OCI-LY1 (cell line): Measurements from ENCODE around the gene IL36B.

Experiments used
- H2AFZ ChIP-seq: fragments of 200-600 bp; sonication (generic), shearing (Covaris generic); 2 replicates; pipeline ENCODE4 v1.6.0; 2014; ENCODE audit warnings: antibody characterized with exemption, mild to moderate bottlenecking, low read length
- H3F3A ChIP-seq: fragments of 200-600 bp; sonication (generic), shearing (Covaris generic); 2 replicates; pipeline ENCODE4 v1.6.0; 2014; ENCODE audit warnings: mild to moderate bottlenecking, antibody characterized with exemption, low read length, moderate library complexity; ENCODE audit not compliant: insufficient read depth
- H3K27ac ChIP-seq: fragments of 200-600 bp; sonication (generic); 2 replicates; pipeline ENCODE4 v1.5.1; 2014; ENCODE audit warnings: low read length, mixed run types, mild to moderate bottlenecking, low read depth; ENCODE audit not compliant: poor library complexity, severe bottlenecking
- H3K27me3 ChIP-seq: fragments of 200-600 bp; sonication (generic); 2 replicates; pipeline ENCODE4 v1.6.0; 2014; ENCODE audit warnings: antibody characterized with exemption, mild to moderate bottlenecking, low read length, moderate library complexity; ENCODE audit not compliant: insufficient read depth
- H3K36me3 ChIP-seq: fragments of 200-600 bp; sonication (generic); 2 replicates; pipeline ENCODE4 v1.6.1; 2014; ENCODE audit warnings: mild to moderate bottlenecking, antibody characterized with exemption, low read length, moderate library complexity, mixed read lengths; ENCODE audit not compliant: insufficient read depth
- H3K4me1 ChIP-seq: fragments of 200-600 bp; sonication (generic); 2 replicates; pipeline ENCODE4 v1.5.1; 2014; ENCODE audit warnings: mild to moderate bottlenecking, low read length, moderate library complexity; ENCODE audit not compliant: insufficient read depth, severe bottlenecking
- H3K4me2 ChIP-seq: fragments of 200-600 bp; sonication (generic), shearing (Covaris generic); 2 replicates; pipeline ENCODE4 v1.6.1; 2014; ENCODE audit warnings: low read length
- H3K4me3 ChIP-seq: fragments of 200-600 bp; sonication (generic); 2 replicates; pipeline ENCODE4 v1.5.1; 2014; ENCODE audit warnings: low read length, low read depth, mild to moderate bottlenecking, mixed read lengths; ENCODE audit not compliant: poor library complexity, severe bottlenecking
- H3K79me2 ChIP-seq: fragments of 200-600 bp; shearing (Covaris generic); 2 replicates; pipeline ENCODE4 v1.6.1; 2016; ENCODE audit warnings: mixed run types, low read length, mixed read lengths; ENCODE audit not compliant: insufficient read depth
- H3K9ac ChIP-seq: fragments of 200-600 bp; sonication (generic), shearing (Covaris generic); 2 replicates; pipeline ENCODE4 v1.6.1; 2014; ENCODE audit warnings: mild to moderate bottlenecking, low read length, mixed read lengths
- H3K9me2 ChIP-seq: fragments of 200-600 bp; sonication (generic), shearing (Covaris generic); 2 replicates; pipeline ENCODE4 v1.6.1; 2014; ENCODE audit warnings: low read depth, mild to moderate bottlenecking, low read length, mixed read lengths
- H3K9me3 ChIP-seq: fragments of 200-600 bp; shearing (Covaris generic); 2 replicates; pipeline ENCODE4 v1.6.1; 2014; ENCODE audit warnings: low read length, mixed read lengths
- H4K20me1 ChIP-seq: fragments of 200-600 bp; sonication (generic), shearing (Covaris generic); 2 replicates; pipeline ENCODE4 v1.6.0; 2016; ENCODE audit warnings: mild to moderate bottlenecking, low read length; ENCODE audit not compliant: insufficient read depth
- EZH2 ChIP-seq: fragments of 200-600 bp; sonication (generic), shearing (Covaris generic); IDR thresholded peaks from 2 replicates; pipeline ENCODE4 v1.8.0; 2017; ENCODE audit warnings: borderline replicate concordance, mixed run types, mild to moderate bottlenecking, antibody characterized with exemption, low read length, moderate library complexity, mixed read lengths
- TF ChIP-seq, protein P1 (sequence below): fragments of 200-600 bp; sonication (generic), shearing (Covaris generic); IDR thresholded peaks from 2 replicates; pipeline ENCODE4 v1.5.1; 2017; ENCODE audit warnings: mild to moderate bottlenecking, antibody characterized with exemption, low read length, moderate library complexity, mixed read lengths

Gene IL36B

GRCh38 chr2:113013336-113013661, 39.4 kb downstream of the IL36B start:
- no peaks in the 10 kb centered on the region for H3K9me3 ChIP-seq
- H4K20me1 ChIP-seq = no peaks in the 10 kb centered on the region
- H3K4me1 ChIP-seq = no peaks in the 10 kb centered on the region
- no peaks in the 10 kb centered on the region for H3K36me3 ChIP-seq
- no peak overlapping the region for H2AFZ ChIP-seq
- no peak overlapping the region for H3K27ac ChIP-seq
- no peaks in the 10 kb centered on the region for H3K9me2 ChIP-seq
- H3K79me2 ChIP-seq = no peaks in the 10 kb centered on the region
- no peak for TF ChIP-seq EZH2
- TF ChIP-seq, protein P1, sequence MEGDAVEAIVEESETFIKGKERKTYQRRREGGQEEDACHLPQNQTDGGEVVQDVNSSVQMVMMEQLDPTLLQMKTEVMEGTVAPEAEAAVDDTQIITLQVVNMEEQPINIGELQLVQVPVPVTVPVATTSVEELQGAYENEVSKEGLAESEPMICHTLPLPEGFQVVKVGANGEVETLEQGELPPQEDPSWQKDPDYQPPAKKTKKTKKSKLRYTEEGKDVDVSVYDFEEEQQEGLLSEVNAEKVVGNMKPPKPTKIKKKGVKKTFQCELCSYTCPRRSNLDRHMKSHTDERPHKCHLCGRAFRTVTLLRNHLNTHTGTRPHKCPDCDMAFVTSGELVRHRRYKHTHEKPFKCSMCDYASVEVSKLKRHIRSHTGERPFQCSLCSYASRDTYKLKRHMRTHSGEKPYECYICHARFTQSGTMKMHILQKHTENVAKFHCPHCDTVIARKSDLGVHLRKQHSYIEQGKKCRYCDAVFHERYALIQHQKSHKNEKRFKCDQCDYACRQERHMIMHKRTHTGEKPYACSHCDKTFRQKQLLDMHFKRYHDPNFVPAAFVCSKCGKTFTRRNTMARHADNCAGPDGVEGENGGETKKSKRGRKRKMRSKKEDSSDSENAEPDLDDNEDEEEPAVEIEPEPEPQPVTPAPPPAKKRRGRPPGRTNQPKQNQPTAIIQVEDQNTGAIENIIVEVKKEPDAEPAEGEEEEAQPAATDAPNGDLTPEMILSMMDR = no peak
- H3K4me3 ChIP-seq = no peak overlapping the region
- H3K9ac ChIP-seq = no peak overlapping the region
- no peak overlapping the region for H3K4me2 ChIP-seq
- no peaks in the 10 kb centered on the region for H3F3A ChIP-seq
- no peaks in the 10 kb centered on the region for H3K27me3 ChIP-seq

- Histone ChIP-seq H3K9ac (no peak overlapping the region), H3F3A (no peaks in the 10 kb centered on the region), H3K4me1 (no peaks in the 10 kb centered on the region), H3K9me2 (no peaks in the 10 kb centered on the region), H4K20me1 (no peaks in the 10 kb centered on the region), H3K27ac (no peak overlapping the region), H3K4me2 (no peak overlapping the region), H3K27me3 (no peaks in the 10 kb centered on the region), H3K4me3 (no peak overlapping the region), H3K79me2 (no peaks in the 10 kb centered on the region), H3K36me3 (no peaks in the 10 kb centered on the region), H2AFZ (no peak overlapping the region), H3K9me3 (no peaks in the 10 kb centered on the region)
- no peak for TF ChIP-seq EZH2
- TF ChIP-seq, protein P1 = no peak
Observed at GRCh38 chr2:113012436-113013335, 40.0 kb downstream of the IL36B start.

DNA sequence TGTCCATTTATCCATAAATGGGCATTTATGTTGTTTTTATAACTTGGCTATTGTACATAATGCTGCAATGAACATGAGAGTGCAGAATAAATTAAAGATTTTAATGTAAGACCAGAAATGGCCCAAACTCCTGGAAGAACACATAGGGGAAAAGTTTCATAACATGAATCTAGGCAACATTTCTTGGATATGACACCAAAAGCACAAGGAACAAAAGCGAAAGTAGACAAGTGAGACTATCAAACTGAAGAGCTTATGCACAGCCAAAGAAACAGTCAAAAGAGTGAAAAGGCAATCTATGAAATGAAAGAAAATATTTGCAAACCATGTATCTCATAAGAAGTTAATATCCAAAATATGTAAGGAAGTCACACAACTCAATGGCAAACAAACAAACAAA, 41.6 kb downstream of the IL36B start:
- H3K4me2 ChIP-seq = no peak overlapping the region
- H3K4me3 ChIP-seq = no peak overlapping the region
- H3F3A ChIP-seq = no peaks in the 10 kb centered on the region
- H3K79me2 ChIP-seq = no peaks in the 10 kb centered on the region
- H3K27me3 ChIP-seq = no peaks in the 10 kb centered on the region
- no peaks in the 10 kb centered on the region for H3K4me1 ChIP-seq
- H3K9ac ChIP-seq = no peak overlapping the region
- no peak overlapping the region for H2AFZ ChIP-seq
- no peaks in the 10 kb centered on the region for H3K9me3 ChIP-seq
- H4K20me1 ChIP-seq = no peaks in the 10 kb centered on the region
- no peak overlapping the region for H3K27ac ChIP-seq
- no peak for TF ChIP-seq EZH2
- TF ChIP-seq, protein P1 = no peak
- no peaks in the 10 kb centered on the region for H3K36me3 ChIP-seq
- no peaks in the 10 kb centered on the region for H3K9me2 ChIP-seq
